Stromal cell of bone marrow (primary cell): Measurements from ENCODE around the gene LRMDA.

Experiments
- DNase-seq: peaks from one replicate; pipeline ENCODE4 v3.0.0-alpha.2; 2012; ENCODE audit warnings: low read depth

Gene LRMDA

GRCh38 chr10:75957314-75958120, 526.1 kb downstream of the LRMDA start:
- no peak for DNase-seq

- DNase-seq: peak; percentile 70
These were observed 527.8 kb downstream of the LRMDA start for GRCh38 chr10:75959209-75959608.

- no peak for DNase-seq
These were observed 528.5 kb downstream of the LRMDA start for GRCh38 chr10:75959912-75960311.

- no peak for DNase-seq
These were observed 531.1 kb downstream of the LRMDA start for GRCh38 chr10:75962395-75963061.

GRCh38 chr10:75967491-75967890, 536.1 kb downstream of the LRMDA start:
- no peak for DNase-seq

- DNase-seq: no peak
These were observed 537.6 kb downstream of the LRMDA start for GRCh38 chr10:75969031-75969430.

- peak; percentile 78 for DNase-seq
These were observed 540.2 kb downstream of the LRMDA start for GRCh38 chr10:75971402-75972211.

GRCh38 chr10:75972491-75973276, 541.3 kb downstream of the LRMDA start:
- peak; percentile 41 for DNase-seq

GRCh38 chr10:75974080-75974479, 542.7 kb downstream of the LRMDA start:
- no peak for DNase-seq

- DNase-seq: no peak
These were observed 545.3 kb downstream of the LRMDA start for GRCh38 chr10:75976681-75977080.

GRCh38 chr10:75977139-75977538, 545.7 kb downstream of the LRMDA start:
- no peak for DNase-seq

GRCh38 chr10:75978213-75978612, 546.8 kb downstream of the LRMDA start:
- no peak for DNase-seq

GRCh38 chr10:75980419-75981002, 549.1 kb downstream of the LRMDA start:
- no peak for DNase-seq

- DNase-seq: peak; percentile 66
These were observed 551.4 kb downstream of the LRMDA start for GRCh38 chr10:75982611-75983369.

GRCh38 chr10:75984067-75984466, 552.6 kb downstream of the LRMDA start:
- DNase-seq: no peak

- peak; percentile 54 for DNase-seq
These were observed 556.2 kb downstream of the LRMDA start for GRCh38 chr10:75987616-75988015.

GRCh38 chr10:75994357-75995040, 563.1 kb downstream of the LRMDA start:
- DNase-seq: no peak

- no peak for DNase-seq
These were observed 563.6 kb downstream of the LRMDA start for GRCh38 chr10:75995041-75995430.

- no peak for DNase-seq
These were observed 564.3 kb downstream of the LRMDA start for GRCh38 chr10:75995720-75996119.

- DNase-seq: no peak
These were observed 567.6 kb downstream of the LRMDA start for GRCh38 chr10:75999001-75999400.
